Measurements from ENCODE around the gene TP53AIP1. TPM values are rescaled to one million over a fixed set of nuclear protein-coding genes. Genes with fewer than 3 reads are reported as not detected.

Gene TP53AIP1
- total and polyA plus RNA-seq, 2 of the 8 experiments (the other 6 are each of a cell fraction or from before 2014, with no cell fraction given) = 0.03 TPM; not detected in 1

DNA sequence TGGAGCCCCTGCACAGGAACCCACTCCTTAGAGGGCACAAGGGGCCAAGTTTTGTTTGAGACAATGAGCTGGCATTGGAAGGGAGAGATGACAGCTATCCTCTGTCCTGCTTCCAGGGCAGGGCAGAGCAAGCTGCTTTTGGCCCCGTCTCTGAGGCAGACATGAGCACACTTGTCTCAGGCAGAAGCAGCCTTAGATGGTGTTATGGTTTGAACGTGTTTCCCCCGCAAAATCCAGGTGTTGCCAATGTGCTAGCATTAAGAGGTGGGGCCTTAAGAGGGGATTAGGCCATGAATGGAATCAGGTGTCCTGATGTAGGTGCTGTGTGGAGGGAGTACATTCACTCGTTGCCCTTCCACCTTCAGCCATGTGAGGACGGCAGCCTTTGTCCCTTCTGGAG is 2.5 kb downstream of the TP53AIP1 start:
- H4K8ac ChIP-seq (ENCODE audit: extremely low read depth, insufficient read depth, low read length) = no peak overlapping the region
- no peak overlapping the region for H2BK120ac ChIP-seq (replicated peaks; ENCODE audit: low read depth, low read length)
- no peak overlapping the region for H3K4me2 ChIP-seq (ENCODE audit: insufficient read depth in 1 of 2, low read depth in 2 of 2, low read length in 2 of 2)
- no peaks in the 10 kb centered on the region for H3K79me2 ChIP-seq (ENCODE audit: control insufficient read depth in 1 of 2, insufficient read depth in 2 of 2, low read length in 2 of 2)
- H3K27ac ChIP-seq (ENCODE audit: low read depth, low read length) = no peak overlapping the region
- H3K9me3 ChIP-seq (ENCODE audit: insufficient read depth in 2 of 2, low read depth in 1 of 2, low read length in 1 of 2) = no peaks in the 10 kb centered on the region
- H3K14ac ChIP-seq (ENCODE audit: insufficient read length) = no peak overlapping the region
- H3K4me3 ChIP-seq (ENCODE audit: extremely low read depth in 1 of 4, insufficient read depth in 2 of 4, low read depth in 3 of 4, low read length in 4 of 4) = no peak overlapping the region
- 0 out of 2 replicates have a peak overlapping the region, but pooled peaks have one; percentile 61 for H2BK20ac ChIP-seq (ENCODE audit: low read length)
- H3K79me1 ChIP-seq (ENCODE audit: low read depth, low read length) = no peaks in the 10 kb centered on the region
- no peaks in the 10 kb centered on the region for H4K20me1 ChIP-seq (replicated peaks in 1 of 2; ENCODE audit: control insufficient read depth in 1 of 2, insufficient read depth in 2 of 2, low read length in 2 of 2)
- peak overlapping the region; percentile 31 for H4K91ac ChIP-seq (replicated peaks; ENCODE audit: insufficient read length, low read length)
- DNase-seq (ENCODE audit: low read depth in 1 of 2, low spot score in 2 of 2) = no peak
- no peak for TF ChIP-seq SRF (IDR thresholded peaks at IDR 0.05; ENCODE audit: low read depth, low read length)
- no peak for TF ChIP-seq E2F6 (IDR thresholded peaks at IDR 0.05)
- peaks cover 0 to 6% (median 0%) of the 10 kb centered on the region in 4 experiments; a peak in 3 of 7 replicates for H3K27me3 ChIP-seq (replicated peaks in 1 of 4; ENCODE audit: control insufficient read depth in 3 of 4, extremely low read depth in 1 of 4, insufficient read depth in 3 of 4, low read length in 3 of 4)
- no peak for FAIRE-seq
- no peaks in the 10 kb centered on the region for H3K23me2 ChIP-seq (ENCODE audit: low read depth, low read length)
- peak overlapping the region; percentile 60; the same call in 1 of the 2 replicates for H2BK5ac ChIP-seq (ENCODE audit: low read depth, low read length)
- H2BK15ac ChIP-seq (ENCODE audit: low read length) = no peak overlapping the region
- no peak overlapping the region for H4K5ac ChIP-seq (ENCODE audit: insufficient read length, low read depth, low read length)
- H3K9ac ChIP-seq (replicated peaks in 1 of 4; ENCODE audit: extremely low read depth in 1 of 4, low read depth in 3 of 4, low read length in 3 of 4) = no peak overlapping the region
- 0 out of 2 replicates have a peak overlapping the region, but pooled peaks have one; percentile 45 for H2AK5ac ChIP-seq (ENCODE audit: low read depth, low read length)
- peak overlapping the region; percentile 65; the same call in 1 of the 2 replicates for H2AFZ ChIP-seq (ENCODE audit: low read length)
- H3K4ac ChIP-seq (replicated peaks; ENCODE audit: insufficient read length, low read depth, low read length) = no peak overlapping the region
- peaks cover 0 to 12% (median 9%) of the 10 kb centered on the region in 4 experiments; a peak in 6 of 7 replicates for H3K4me1 ChIP-seq (replicated peaks in 1 of 4; ENCODE audit: control insufficient read depth in 3 of 4, insufficient read depth in 4 of 4, low read length in 3 of 4)
- H3K18ac ChIP-seq (ENCODE audit: extremely low read depth, low read length) = peak overlapping the region; percentile 32; the same call in 1 of the 2 replicates
- H3K56ac ChIP-seq (replicated peaks; ENCODE audit: insufficient read length, low read depth, low read length) = no peak overlapping the region
- ChIA-PET POLR2A (ENCODE audit: partially characterized antibody) (interaction anchor here (1.0 kb wide), 2 partner anchors 9 to 12 kb away, joined by 3 read pairs; no protein-coding TSS in a partner anchor), CTCF (ENCODE audit: partially characterized antibody) (interaction anchor here (1.0 to 14.7 kb wide), 8 partner anchors 10 to 436 kb away, joined by 3 to 243 read pairs (median 5); partner anchors contain the start of gene KCNJ5)
- WGBS, 2 experiments (ENCODE audit: extremely low coverage in 1 of 2, insufficient coverage in 1 of 2, insufficient read length in 1 of 2, insufficient replicate concordance in 2 of 2, low coverage in 1 of 2, low lambda C conversion rate in 2 of 2, missing lambda C conversion rate in 1 of 2) = 86% methylated on average over 5 of the region's 5 CpGs; no CpG with 5 or more reads in 1 of the 2 experiments
- no peaks in the 10 kb centered on the region for H3K36me3 ChIP-seq (ENCODE audit: control insufficient read depth in 2 of 4, insufficient read depth in 4 of 4, low read length in 3 of 4)
- no peak overlapping the region for H3K23ac ChIP-seq (ENCODE audit: insufficient read length)
- peak overlapping the region; percentile 84; the same call in 1 of the 2 replicates for H2BK12ac ChIP-seq (ENCODE audit: low read depth, low read length)

All from H1 (cell line).